HuH-7 (cell line): Measurements from ENCODE around the gene CREB3L1.

ENCODE experiments used
- DNase-seq: peaks from one replicate; pipeline ENCODE4 v3.0.0; 2011; ENCODE audit warnings: low spot score

CREB3L1 gene

DNA sequence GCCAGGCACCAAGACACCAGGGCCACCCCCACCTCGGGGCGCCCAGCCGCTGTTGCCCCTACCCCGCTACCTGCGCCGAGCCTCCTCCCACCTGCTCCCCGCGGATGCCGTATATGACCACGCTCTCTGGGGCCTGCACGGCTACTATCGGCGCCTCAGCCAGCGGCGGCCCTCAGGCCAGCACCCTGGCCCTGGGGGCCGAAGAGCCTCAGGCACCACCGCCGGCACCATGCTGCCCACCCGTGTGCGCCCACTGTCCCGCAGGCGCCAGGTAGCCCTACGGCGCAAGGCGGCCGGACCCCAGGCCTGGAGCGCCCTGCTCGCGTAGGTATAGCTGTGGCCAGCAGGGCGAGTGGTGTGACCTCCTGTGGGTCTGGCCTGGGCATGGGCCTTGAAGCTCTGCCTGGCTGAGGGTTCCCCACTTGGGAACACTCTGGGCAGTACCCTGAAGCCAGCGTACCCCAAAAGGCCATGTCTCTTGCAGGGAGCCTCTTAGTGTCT is 89.2 kb downstream of the CREB3L1 start:
- DNase-seq = no peak

DNA sequence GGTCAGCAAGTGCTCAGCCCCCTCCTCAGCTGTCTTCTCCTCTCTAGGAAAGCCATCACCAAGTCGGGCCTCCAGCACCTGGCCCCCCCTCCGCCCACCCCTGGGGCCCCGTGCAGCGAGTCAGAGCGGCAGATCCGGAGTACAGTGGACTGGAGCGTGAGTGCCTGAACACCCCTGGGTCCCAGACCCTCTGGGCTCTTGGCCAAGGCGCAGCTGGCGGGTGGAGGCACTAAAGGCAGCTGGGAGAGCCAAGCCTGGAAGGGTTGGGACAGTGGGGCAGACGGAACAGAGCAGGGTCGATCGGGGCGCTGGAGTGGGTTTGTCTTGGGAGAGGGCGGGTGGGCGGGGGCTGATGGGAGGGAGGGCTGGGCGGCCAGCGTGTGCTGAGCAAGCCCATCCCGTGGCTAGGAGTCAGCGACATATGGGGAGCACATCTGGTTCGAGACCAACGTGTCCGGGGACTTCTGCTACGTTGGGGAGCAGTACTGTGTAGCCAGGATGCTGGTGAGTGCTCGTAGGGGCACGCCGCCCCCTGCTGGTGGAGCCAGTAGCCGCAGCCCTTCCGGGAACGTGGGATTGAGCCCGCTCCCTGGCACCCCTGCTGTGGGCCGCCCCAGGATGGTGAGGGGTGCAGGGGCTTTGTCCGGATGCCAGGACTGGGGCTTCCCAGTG is 89.9 kb downstream of the CREB3L1 start:
- DNase-seq = no peak

- no peak for DNase-seq
Measured at GRCh38 chr11:46367916-46368267, 90.4 kb downstream of the CREB3L1 start.

- DNase-seq = peak; percentile 94
Measured at GRCh38 chr11:46369458-46370152, 92.1 kb downstream of the CREB3L1 start.

DNA sequence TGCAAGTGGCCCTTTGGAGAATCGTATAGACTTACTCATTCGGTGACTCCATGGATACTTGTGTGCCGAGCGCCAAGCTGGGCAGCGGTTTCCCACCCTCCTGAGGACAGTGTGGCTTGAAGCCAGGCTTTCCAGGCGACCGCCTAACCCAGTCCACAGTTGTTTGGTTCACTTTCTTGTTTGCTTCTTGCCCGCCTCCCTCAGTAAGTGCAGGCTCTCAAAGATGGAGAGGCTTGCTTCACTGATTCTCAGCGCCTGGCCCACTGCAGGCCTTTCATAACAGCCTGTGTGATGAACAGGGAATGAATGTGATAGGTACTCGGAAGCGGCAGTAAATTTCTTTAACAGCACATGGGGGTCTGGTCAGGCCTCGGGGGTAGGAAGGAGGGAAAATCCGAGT is 92.8 kb downstream of the CREB3L1 start:
- no peak for DNase-seq
